Osteoblast (primary cell): Measurements from ENCODE around the gene SVOP. TPM values are rescaled to one million over a fixed set of nuclear protein-coding genes. Genes with fewer than 3 reads are reported as not detected.
"Not testable (repeated sequence)": the region's sequence is repeated elsewhere in the genome, so short reads cannot be mapped to it uniquely, and the experiment has no call there.

Experiments
- DNase-seq: peaks from one replicate; pipeline ENCODE4 v3.0.0; 2011; ENCODE audit warnings: low spot score, mixed read lengths; ENCODE audit not compliant: insufficient read length; ENCODE audit errors: missing footprints
- H2AFZ ChIP-seq: 2 replicates; pipeline ENCODE4 v1.6.0; 2011; ENCODE audit warnings: mild to moderate bottlenecking, low read length
- H3K27ac ChIP-seq: 2 replicates; pipeline ENCODE4 v1.5.1; 2011; ENCODE audit warnings: mild to moderate bottlenecking, low read depth, low read length, moderate library complexity
- H3K27me3 ChIP-seq: 2 replicates; pipeline ENCODE4 v1.6.0; 2012; ENCODE audit warnings: mild to moderate bottlenecking, control low read depth, inconsistent platforms, low read length, moderate library complexity; ENCODE audit not compliant: insufficient read depth
- H3K36me3 ChIP-seq: 2 replicates; pipeline ENCODE4 v1.5.1; 2011; ENCODE audit warnings: mild to moderate bottlenecking, low read length, control low read depth, moderate library complexity; ENCODE audit not compliant: insufficient read depth
- H3K4me1 ChIP-seq: 2 replicates; pipeline ENCODE4 v1.5.1; 2011; ENCODE audit warnings: mild to moderate bottlenecking, low read length, control low read depth, moderate library complexity; ENCODE audit not compliant: insufficient read depth
- H3K4me2 ChIP-seq: 2 replicates; pipeline ENCODE4 v1.6.0; 2011; ENCODE audit warnings: mild to moderate bottlenecking, low read length; ENCODE audit not compliant: insufficient read depth
- H3K4me3 ChIP-seq: fragments of 200-600 bp; sonication (generic); 3 replicates; pipeline ENCODE4 v1.5.1; 2012; ENCODE audit warnings: mild to moderate bottlenecking, low read length, inconsistent platforms; ENCODE audit not compliant: insufficient read depth
- H3K79me2 ChIP-seq: 2 replicates; pipeline ENCODE4 v1.6.0; 2012; ENCODE audit warnings: mild to moderate bottlenecking, low read length, control low read depth, inconsistent platforms; ENCODE audit not compliant: insufficient read depth
- H3K9me3 ChIP-seq: 2 replicates; pipeline ENCODE4 v1.5.1; 2011; ENCODE audit warnings: low read depth, low read length, control low read depth
- H4K20me1 ChIP-seq: 2 replicates; pipeline ENCODE4 v1.6.0; 2012; ENCODE audit warnings: mild to moderate bottlenecking, low read length, control low read depth; ENCODE audit not compliant: insufficient read depth
- total RNA-seq: library from RNA; depleted of rRNA; stranded (reverse); fragments of >200 nt; gene quantifications from 2 replicates; pipeline ENCODE4 v1.2.3, GENCODE V29; 2012
- TF ChIP-seq, protein P1 (sequence below): IDR thresholded peaks from 2 replicates; pipeline ENCODE4 v1.5.1; 2011; ENCODE audit warnings: mild to moderate bottlenecking, low read depth, low read length, moderate library complexity; ENCODE audit errors: extremely low read depth

Gene SVOP
- total RNA-seq, 1 donor, result not detected

GRCh38 chr12:108868781-108869180, 152.1 kb downstream of the SVOP start:
- H3K79me2 ChIP-seq, result no peaks in the 10 kb centered on the region
- H3K36me3 ChIP-seq, result no peaks in the 10 kb centered on the region
- H3K9me3 ChIP-seq, result no peaks in the 10 kb centered on the region
- no peak overlapping the region for H3K27ac ChIP-seq
- no peak for DNase-seq
- H3K4me3 ChIP-seq, result no peak overlapping the region
- no peak overlapping the region for H3K4me2 ChIP-seq
- H4K20me1 ChIP-seq, result no peaks in the 10 kb centered on the region
- TF ChIP-seq, protein P1, sequence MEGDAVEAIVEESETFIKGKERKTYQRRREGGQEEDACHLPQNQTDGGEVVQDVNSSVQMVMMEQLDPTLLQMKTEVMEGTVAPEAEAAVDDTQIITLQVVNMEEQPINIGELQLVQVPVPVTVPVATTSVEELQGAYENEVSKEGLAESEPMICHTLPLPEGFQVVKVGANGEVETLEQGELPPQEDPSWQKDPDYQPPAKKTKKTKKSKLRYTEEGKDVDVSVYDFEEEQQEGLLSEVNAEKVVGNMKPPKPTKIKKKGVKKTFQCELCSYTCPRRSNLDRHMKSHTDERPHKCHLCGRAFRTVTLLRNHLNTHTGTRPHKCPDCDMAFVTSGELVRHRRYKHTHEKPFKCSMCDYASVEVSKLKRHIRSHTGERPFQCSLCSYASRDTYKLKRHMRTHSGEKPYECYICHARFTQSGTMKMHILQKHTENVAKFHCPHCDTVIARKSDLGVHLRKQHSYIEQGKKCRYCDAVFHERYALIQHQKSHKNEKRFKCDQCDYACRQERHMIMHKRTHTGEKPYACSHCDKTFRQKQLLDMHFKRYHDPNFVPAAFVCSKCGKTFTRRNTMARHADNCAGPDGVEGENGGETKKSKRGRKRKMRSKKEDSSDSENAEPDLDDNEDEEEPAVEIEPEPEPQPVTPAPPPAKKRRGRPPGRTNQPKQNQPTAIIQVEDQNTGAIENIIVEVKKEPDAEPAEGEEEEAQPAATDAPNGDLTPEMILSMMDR, result no peak
- H3K27me3 ChIP-seq, result no peaks in the 10 kb centered on the region
- H2AFZ ChIP-seq, result no peak overlapping the region
- no peaks in the 10 kb centered on the region for H3K4me1 ChIP-seq

DNA sequence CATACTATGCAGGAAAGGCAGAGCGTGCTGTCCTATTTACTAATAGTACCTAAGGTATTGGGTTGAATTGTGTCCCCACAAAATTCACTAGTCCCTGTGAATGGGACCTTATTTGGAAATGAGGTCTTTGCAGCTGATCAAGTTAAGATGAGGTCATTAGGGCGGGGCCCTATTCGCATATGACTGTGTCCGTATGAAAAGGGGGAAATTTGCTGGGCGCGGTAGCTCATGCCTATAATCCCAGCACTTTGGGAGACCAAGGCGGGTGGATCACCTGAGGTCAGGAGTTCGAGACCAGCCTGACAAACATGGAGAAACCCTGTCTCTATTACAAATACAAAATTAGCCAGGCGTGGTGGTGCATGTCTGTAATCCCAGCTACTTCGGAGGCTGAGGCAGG, 154.8 kb downstream of the SVOP start:
- not testable (repeated sequence) for H3K4me2 ChIP-seq, H3K27ac ChIP-seq, H4K20me1 ChIP-seq, H3K79me2 ChIP-seq, H3K9me3 ChIP-seq, DNase-seq, H3K4me1 ChIP-seq, H3K27me3 ChIP-seq, H3K4me3 ChIP-seq, H2AFZ ChIP-seq, H3K36me3 ChIP-seq

DNA sequence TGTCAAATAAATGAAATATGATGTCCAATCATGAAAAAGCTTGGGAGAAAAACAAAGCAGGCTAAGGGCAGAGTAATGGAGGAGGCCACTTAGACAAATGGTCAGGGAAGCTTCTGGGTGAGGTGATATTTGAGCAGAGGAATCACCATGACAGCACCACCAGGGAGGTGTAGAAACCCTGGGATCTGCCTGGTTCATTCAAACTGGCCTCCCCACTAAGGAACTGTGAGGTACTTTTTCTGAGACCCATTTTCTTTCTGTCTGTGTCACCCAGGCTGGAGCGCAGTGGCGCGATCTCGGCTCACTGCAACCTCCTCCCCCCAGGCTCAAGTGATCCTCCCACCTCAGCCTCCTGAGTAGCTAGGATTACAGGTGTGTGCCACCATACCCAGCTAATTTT, 155.7 kb downstream of the SVOP start:
- H3K4me2 ChIP-seq, result no peak overlapping the region
- H4K20me1 ChIP-seq, result no peaks in the 10 kb centered on the region
- H3K9me3 ChIP-seq, result no peaks in the 10 kb centered on the region
- H3K27me3 ChIP-seq, result no peaks in the 10 kb centered on the region
- no peak overlapping the region for H3K27ac ChIP-seq
- no peak overlapping the region for H2AFZ ChIP-seq
- DNase-seq, result no peak
- no peaks in the 10 kb centered on the region for H3K4me1 ChIP-seq
- H3K36me3 ChIP-seq, result no peaks in the 10 kb centered on the region
- no peak overlapping the region for H3K4me3 ChIP-seq
- H3K79me2 ChIP-seq, result no peaks in the 10 kb centered on the region
- TF ChIP-seq, protein P1, result no peak

- peaks cover 14% of the 10 kb centered on the region for H3K4me1 ChIP-seq
- H3K27me3 ChIP-seq, result no peaks in the 10 kb centered on the region
- no peaks in the 10 kb centered on the region for H3K9me3 ChIP-seq
- no peak for DNase-seq
- no peak overlapping the region for H3K4me3 ChIP-seq
- no peaks in the 10 kb centered on the region for H4K20me1 ChIP-seq
- H2AFZ ChIP-seq, result no peak overlapping the region
- H3K79me2 ChIP-seq, result peaks cover 6% of the 10 kb centered on the region
- H3K4me2 ChIP-seq, result no peak overlapping the region
- H3K36me3 ChIP-seq, result no peaks in the 10 kb centered on the region
- TF ChIP-seq, protein P1, result no peak
- H3K27ac ChIP-seq, result no peak overlapping the region
Observed at GRCh38 chr12:108862588-108862959, 158.3 kb downstream of the SVOP start.
